Amniotic epithelial cell (primary cell): ENCODE measurements around the gene LIPI.
"Not testable (repeated sequence)": the region's sequence is repeated elsewhere in the genome, so short reads cannot be mapped to it uniquely, and the experiment has no call there.

Experiments
- DNase-seq: peaks from one replicate; pipeline ENCODE4 v3.0.0-alpha.2; 2010; ENCODE audit warnings: low read depth

LIPI gene

GRCh38 chr21:14072761-14073535, 137.8 kb downstream of the LIPI start:
- DNase-seq = no peak

GRCh38 chr21:14071902-14072734, 138.6 kb downstream of the LIPI start:
- no peak for DNase-seq

GRCh38 chr21:14070968-14071367, 139.8 kb downstream of the LIPI start:
- DNase-seq = no peak

GRCh38 chr21:14070049-14070893, 140.5 kb downstream of the LIPI start:
- DNase-seq = no peak

GRCh38 chr21:14064296-14064645, 146.5 kb downstream of the LIPI start:
- DNase-seq = no peak

GRCh38 chr21:14063620-14064295, 147.0 kb downstream of the LIPI start:
- not testable (repeated sequence) for DNase-seq

- DNase-seq = not testable (repeated sequence)
Observed at GRCh38 chr21:14062684-14063083, 148.1 kb downstream of the LIPI start.

- not testable (repeated sequence) for DNase-seq
Observed at GRCh38 chr21:14061820-14062219, 148.9 kb downstream of the LIPI start.

DNA sequence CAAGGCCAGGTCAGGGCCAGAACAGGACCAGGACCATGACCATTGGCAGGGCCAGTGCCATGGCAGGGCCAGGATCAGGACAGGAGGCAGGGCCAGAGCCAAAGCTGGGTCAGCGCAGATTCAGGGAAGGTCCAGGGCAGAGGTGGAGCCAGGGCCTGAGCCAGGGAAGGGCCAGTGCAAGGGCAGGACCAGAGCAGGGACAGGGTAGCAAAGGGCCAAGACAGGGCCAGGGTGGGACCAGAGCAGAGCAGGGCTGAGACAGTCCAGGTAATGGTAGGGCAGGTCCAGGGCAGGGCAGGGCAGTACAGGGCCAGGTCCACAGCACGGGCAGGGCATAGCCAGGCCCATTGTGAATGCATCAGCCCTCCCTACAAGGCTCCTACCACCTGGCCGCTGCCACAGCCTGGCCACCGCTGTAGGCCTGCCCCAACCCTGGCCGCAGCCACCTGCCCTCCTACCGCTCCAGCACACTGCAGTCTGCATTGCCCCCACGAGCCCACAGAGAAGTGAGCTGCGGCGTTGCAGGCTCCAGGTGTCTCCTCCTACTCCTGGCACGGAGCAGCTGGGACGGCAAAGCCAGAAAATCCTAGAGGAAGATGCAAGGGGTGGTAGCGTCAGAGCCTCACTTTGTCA, 151.6 kb downstream of the LIPI start:
- not testable (repeated sequence) for DNase-seq
